GM18507 (cell line): ENCODE measurements around the gene DPH3.

Experiments used
- DNase-seq: peaks from one replicate; pipeline ENCODE4 v3.0.0; 2011; ENCODE audit warnings: low read depth; ENCODE audit not compliant: insufficient read length; ENCODE audit errors: extremely low spot score
- FAIRE-seq: peaks from 2 replicates; lab custom pipeline; 2011; peaks lifted over from hg19 to GRCh38; lab: Jason Lieb, UNC

DPH3 gene

GRCh38 chr3:16295298-16295890 lies 30.7 kb upstream of the DPH3 start:
- DNase-seq = no peak
- FAIRE-seq = no peak

- FAIRE-seq (no peak), DNase-seq (no peak)
These were observed 30.1 kb upstream of the DPH3 start for GRCh38 chr3:16294844-16295243.

DNA sequence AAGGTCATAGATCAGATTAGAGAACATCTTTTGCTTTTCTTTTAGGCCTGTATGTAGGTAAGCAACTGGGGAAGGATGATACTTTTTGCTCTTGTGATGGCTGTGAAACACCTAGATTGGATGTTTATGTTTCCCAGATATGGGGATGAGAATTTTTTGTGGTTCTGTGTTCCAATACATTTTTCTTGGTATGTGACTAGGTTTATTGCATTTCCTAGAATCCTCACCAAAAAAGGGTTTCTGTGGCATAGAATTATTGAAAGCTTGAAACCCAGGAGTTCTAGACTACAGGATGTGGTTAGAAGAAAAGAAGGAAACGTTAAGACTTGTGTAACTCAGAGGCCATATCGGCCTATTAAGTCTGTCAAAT lies 26.1 kb upstream of the DPH3 start:
- DNase-seq = no peak
- FAIRE-seq = peak; percentile 70

DNA sequence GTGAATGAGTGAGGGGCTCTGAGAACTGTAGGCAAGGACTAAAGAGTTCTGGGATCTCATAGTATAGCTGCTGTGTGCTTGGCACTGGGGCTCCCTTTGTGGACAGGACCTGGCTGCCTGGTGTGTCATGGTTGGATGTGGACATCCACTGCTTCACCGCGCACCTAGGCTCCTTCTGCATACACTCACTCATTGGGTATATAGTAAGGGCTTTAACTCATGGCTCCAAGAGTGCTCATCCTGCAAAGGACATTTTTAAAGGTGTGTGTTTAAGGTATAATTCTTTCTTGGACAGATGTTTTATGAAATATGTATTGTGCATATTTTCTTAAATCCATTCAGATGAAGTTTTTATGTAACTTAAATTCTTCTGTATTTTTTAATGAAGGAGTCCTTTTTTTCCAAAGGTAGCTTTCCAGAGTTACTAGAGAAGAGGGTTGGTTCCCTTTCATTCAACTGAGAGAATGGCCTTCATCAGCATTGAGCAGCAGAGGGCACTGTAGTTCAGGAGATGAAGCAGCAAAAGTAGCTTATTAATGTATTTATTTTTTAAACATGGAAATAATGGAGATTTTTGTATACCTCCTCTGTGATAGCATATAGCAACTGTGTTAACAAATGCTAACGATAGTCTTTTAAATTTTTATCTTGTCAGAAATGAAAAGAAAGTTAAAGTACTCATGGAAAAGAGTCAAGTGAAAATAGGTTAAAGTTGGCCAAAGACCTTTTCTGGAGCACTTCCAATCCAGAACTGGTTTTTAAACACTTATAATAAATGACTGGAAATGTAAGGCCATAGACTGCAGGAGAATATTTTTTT lies 25.5 kb upstream of the DPH3 start:
- DNase-seq = no peak
- FAIRE-seq = peak; percentile 61

GRCh38 chr3:16289144-16289889 lies 24.6 kb upstream of the DPH3 start:
- FAIRE-seq (no peak), DNase-seq (no peak)

DNA sequence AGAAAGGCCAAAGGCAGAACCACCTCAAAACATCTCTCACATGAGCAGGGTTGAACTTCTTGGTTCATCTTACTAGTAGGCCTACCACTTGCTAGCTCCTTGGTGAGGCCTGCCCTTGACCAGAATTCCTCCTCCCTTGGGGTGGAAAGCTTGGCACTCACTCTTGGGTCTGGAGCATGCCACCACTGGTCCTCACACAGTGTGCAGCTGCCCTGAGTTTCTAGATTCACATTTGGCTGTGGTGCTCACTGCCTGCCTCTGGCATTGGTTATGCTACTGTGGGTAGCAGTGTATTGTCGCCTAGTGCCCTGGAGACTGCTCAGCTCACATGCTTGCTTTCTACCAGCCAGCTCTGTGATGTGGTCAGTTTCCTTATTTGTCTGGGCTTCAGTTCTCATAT lies 23.9 kb upstream of the DPH3 start:
- DNase-seq = no peak
- no peak for FAIRE-seq

DNA sequence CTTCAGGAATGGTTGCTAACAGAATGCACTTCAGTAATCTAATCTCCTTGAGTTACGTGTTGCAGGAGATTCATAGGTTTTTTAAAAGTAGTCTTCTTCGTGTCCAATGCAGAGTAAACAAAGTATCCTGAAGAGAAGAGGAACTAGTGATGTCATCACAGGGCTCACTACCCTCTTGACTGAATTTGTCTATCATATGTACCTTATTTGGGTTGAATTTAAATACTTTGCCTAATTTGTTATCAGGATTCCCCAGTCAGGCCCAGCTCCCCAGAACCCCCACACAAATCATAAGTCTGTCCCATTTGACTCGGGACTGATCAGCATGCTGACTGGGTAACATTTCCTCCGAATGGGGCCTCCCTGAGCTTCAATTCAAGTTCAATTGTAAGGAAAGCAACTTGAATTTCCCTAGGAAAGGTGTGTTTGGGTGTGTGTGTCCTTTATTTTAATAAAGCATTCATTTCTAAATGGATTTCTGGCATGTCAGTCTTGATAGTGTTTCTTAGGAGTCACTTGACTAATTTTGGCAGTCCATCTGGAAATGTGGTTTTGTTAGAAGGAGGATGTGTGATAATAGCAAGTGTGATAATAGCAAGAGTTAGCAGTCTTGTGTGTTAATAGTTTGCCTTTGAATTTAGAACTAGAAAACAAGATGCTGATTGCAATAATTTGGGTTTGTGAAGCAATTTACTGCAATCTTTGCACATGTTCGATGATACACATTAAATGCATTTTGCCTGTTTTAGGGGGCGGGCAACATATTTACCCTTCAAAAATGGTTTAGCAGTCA lies 22.2 kb upstream of the DPH3 start:
- no peak for DNase-seq
- FAIRE-seq = peak; percentile 47

GRCh38 chr3:16286161-16286560 lies 21.4 kb upstream of the DPH3 start:
- DNase-seq (no peak), FAIRE-seq (peak; percentile 69)

DNA sequence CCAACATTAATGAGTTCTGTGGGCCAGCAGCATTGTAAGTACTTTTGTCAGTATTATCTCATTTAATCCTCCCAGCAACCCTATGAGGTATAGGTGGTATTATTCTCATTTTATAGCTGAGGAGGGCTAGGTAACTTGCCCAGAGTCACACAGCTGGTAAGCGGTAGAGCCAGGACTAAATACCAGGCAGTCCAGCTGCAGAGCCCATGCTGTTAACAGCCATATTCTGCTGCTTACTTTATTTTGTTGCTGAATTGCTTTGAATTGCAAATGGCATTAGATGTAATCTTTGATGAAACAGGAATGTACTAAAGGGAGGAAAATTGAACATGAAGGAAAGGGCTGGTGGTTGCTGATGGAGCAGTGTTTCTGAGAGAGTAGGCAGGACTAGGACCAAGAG lies 19.9 kb upstream of the DPH3 start:
- no peak for DNase-seq
- no peak for FAIRE-seq

GRCh38 chr3:16280671-16281070 lies 15.9 kb upstream of the DPH3 start:
- no peak for FAIRE-seq

DNA sequence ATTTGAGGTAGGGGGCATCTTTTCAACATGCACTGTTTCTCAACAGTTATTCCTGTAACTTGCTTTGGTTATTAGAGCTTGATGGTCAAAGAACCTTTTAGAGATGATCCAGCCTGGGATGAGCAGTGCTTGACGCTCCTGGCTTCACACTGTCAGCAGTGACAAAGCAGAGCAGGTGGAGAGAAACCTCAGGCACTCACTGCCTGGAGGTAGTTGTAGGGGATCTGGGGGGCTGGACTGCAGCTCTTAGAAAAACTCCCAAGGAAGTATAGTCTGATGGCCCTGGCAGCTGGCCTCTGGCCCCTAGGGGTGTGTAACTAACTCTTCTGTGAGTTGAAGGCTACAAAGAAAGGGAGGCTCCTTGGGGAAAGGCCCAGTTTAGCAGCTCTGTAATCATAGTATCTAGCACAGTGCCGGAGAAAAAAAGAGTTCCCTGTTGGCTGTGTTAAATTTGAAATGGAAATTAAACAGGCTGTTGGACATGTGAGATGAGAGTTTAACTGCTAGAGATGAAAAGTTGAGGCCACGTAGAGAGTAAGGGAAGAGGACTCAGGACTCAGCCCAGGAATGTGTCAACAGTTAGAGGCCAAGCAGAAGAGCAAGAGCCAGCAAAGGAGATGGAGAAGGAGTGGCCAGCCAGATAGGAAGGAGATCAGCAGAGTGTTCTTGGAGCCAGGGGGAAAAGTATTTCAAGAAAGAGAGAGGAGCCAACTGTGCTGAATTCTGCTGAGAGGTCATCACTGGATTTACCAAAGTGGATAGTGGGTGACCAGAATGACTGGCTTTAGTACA lies 14.5 kb upstream of the DPH3 start:
- DNase-seq = no peak
- no peak for FAIRE-seq

More at GRCh38 chr3:16280671-16281070, 15.9 kb upstream of the DPH3 start:
- no peak for DNase-seq

DNA sequence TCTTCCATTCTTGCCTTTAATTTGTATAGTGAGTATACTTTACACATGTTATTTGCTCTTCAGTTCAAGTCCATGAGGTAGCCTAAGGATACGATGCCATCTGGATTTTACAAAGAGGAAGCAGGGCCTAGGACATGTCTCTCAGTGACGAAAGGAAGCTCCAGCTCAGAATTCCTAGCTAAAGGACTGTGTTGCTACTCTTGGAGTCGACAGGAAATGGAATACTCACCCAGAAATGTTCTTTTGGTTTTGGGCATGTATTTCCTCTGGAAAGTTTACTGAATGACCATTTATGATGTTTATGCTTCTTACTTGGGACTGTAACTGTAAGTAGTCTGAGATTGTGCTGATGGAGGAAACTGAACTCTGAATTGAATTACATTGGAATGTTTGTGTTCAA lies 12.7 kb upstream of the DPH3 start:
- DNase-seq (no peak), FAIRE-seq (no peak)

DNA sequence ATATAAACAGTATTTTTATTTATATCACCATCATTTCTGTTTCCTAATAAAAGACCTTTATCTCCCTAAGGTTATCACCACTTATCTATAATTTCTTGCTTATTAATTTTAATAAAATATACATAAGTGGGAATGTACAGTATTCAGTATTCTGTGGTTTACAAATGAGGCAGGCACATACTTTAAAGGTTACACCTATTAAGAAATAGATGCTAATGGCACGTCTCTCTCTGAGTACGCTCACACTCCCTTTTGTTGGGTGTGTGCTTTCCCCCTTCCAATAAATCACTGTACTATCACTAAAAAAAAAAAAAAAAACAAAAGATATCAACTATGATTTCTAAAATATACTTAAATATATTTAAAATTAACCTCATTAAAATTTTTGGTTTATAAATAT lies 9.1 kb upstream of the DPH3 start:
- DNase-seq = no peak
- no peak for FAIRE-seq

DNA sequence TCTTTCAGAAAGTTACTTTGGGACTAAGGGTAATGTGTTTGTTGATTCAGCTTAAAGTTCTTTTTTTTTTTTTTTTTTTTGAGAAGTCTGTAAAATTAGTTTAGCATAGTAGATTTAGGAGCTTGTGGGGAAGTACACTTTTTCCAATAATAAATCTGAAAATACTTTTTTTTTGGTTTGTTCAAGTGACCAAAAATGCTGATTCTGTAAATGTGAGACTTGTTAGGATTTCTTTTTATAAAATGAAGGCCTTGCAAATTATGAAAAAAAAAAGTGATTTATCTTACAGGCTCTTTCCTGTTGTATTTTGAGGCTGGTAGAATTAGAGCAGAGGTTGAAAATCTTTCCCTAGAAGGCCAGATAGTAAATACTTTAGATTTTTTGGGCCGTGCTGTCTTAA lies 7.8 kb upstream of the DPH3 start:
- DNase-seq = no peak
- no peak for FAIRE-seq

DNA sequence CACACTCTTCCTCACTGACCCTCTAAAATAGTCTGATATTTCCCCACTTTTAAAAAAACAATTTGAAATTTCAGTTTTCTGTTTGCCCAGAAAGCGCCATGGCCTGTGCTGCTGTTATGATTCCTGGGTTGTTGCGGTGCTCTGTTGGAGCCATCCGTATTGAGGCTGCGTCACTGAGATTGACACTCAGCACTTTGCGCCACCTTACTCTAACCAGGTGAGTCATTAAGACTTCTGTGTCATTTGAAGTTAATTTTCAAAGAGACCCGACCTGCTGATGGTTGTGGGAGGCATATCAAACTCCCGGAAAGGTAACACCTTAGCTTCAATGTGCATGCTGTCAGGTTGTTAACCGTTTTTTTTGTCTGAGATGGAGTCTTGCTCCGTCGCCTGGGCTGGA lies 6.1 kb upstream of the DPH3 start:
- no peak for FAIRE-seq

DNA sequence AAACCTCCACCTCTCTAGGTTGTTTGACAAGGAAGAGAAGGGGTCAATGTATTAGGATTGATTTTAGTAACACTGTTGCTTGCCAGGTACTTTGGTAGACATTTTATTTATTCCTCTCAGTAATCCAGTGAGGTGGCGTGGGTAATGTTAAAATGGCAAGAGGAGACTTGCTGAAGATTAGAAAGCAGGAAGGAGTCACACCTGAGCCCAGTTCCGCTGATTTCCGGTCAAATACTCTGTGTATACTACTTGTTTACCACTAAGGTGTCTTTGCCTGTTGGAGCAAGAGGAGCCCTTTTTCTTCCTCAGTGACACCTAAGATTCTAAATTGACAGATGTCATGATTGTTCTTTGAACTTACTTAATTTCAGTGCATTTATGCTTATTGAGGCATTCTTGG lies 2.0 kb upstream of the DPH3 start:
- no peak for DNase-seq
- FAIRE-seq = no peak

More for the DNA sequence above, 6.1 kb upstream of the DPH3 start:
- DNase-seq = no peak

DNA sequence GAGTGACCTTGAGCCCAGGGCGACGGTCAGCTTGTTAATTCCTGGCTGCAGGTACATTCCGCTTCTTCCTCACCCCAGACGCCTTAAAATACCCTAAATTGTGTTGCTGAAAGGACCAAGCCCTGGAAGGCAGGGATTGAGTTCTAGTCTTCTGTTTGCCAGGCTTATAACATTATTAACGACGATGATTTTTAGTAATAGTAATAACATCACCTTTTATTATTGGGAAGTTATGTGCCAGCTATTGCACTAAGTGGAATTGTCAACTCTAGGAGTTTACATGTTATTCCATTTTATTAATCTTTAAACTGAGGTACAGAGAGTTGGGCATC lies 678 bp upstream of the DPH3 start:
- FAIRE-seq (no peak), DNase-seq (no peak)

DNA sequence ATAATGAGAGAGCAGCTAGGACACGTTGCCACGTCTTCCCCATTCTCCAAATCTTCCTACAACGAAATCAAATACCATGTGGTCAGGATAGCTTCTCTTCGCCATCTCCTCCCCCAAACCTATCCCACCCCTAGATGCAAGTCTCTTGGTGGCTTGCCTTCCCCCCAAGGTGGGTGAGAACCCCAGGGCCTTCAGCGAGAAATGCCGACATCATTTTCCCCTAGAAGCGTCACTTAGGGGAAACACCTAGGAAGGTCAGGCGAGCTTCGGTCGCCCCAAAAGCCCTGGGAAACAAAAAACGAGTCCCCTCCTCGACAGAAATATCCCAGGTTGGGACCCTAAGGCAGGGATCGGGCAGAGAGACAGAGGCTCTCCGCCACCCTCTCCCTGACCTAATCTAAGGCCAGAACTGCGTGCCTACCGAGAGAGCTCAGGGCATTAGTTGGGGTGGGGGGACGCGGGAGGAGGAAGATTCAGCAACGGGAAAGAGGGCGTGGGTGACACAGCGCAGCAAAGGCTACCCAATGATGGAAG lies 502 bp downstream of the DPH3 start:
- DNase-seq (no peak), FAIRE-seq (no peak)

GRCh38 chr3:16262174-16262573 lies 2.6 kb downstream of the DPH3 start:
- DNase-seq (no peak), FAIRE-seq (no peak)
